Mammary epithelial cell (primary cell): Measurements from ENCODE around the gene HK2.

Source experiments
- CTCF ChIP-seq, 2 donors: IDR thresholded peaks in 1 of 2; conservative IDR thresholded peaks in 1 of 2; 2 replicates each; pipeline ENCODE4 v1.5.1; 2011 to 2012; ENCODE audit warnings: inconsistent platforms in 2 of 2, low read length in 2 of 2, mild to moderate bottlenecking in 2 of 2, control low read depth in 1 of 2, low read depth in 1 of 2; ENCODE audit not compliant: insufficient read depth in 1 of 2; ENCODE audit errors: extremely low read depth in 1 of 2
- EZH2 ChIP-seq: IDR thresholded peaks from 2 replicates; pipeline ENCODE4 v1.6.1; 2012; ENCODE audit warnings: low read length, inconsistent platforms, borderline replicate concordance

DNA sequence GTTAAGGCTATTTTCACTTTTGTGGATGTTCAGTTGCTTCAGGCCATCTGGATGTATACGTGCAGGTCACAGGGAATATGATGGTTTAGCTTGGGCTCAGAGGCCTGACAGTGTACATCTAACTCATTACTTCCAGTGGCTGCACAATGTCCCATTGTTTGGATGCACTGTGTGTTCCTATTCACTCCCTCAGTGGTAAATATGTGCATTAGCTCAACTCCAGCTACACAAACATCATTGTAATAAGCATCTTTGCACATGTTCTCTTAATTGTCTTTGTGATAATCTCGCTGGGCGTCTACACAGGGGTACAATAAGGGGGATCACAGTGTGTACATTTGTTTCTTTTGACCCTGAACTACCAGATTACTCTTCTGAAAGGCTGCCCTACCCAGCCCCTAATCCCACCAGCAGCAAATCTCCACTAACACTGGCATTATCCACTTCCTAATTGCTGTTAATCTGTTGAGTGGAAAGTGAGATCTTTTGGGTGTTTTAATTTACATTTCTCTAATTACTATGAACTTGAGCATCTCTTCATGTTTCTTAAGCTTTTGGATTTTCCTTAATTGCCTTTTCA lies 68.4 kb downstream of the HK2 start:
- TF ChIP-seq EZH2 (no peak), CTCF (conservative IDR thresholded peaks at IDR 0.05 in 1 of 2, IDR thresholded peaks at IDR 0.05 in 1 of 2; ENCODE audit: extremely low read depth in 1 of 2, insufficient read depth in 1 of 2, low read depth in 1 of 2, low read length in 2 of 2) (no peak)
